HG03097 (cell line): ENCODE results near the gene SYMPK.
"Not testable (repeated sequence)": the region's sequence is repeated elsewhere in the genome, so short reads cannot be mapped to it uniquely, and the experiment has no call there.

Experiments used
- ATAC-seq: cut with Tn5 transposase; IDR thresholded peaks from one replicate; pipeline ENCODE4 v1.9.1; 2021; ENCODE audit not compliant: unreplicated experiment, low FRiP score

SYMPK gene

DNA sequence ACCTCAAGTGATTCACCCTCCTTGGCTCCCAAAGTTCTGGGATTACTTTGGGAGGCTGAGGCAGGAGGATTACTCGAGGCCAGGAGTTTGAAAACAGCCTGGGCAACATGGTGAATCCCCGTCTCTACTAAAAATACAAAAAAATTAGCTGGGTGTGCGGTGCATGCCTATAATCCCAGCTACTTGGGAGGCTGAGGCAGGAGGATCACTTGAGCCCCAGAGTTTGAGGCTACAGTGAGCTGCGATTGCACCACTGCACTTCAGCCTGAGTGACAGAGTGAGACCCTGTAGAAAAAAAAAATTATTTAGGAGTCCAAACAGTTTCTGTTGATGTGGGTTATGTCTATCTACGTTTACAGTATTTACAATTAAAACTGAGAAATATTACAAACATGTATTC lies 7.9 kb upstream of the SYMPK start:
- ATAC-seq: no peak

- not testable (repeated sequence) for ATAC-seq
These were observed 4.3 kb upstream of the SYMPK start for GRCh38 chr19:45867241-45867640.

DNA sequence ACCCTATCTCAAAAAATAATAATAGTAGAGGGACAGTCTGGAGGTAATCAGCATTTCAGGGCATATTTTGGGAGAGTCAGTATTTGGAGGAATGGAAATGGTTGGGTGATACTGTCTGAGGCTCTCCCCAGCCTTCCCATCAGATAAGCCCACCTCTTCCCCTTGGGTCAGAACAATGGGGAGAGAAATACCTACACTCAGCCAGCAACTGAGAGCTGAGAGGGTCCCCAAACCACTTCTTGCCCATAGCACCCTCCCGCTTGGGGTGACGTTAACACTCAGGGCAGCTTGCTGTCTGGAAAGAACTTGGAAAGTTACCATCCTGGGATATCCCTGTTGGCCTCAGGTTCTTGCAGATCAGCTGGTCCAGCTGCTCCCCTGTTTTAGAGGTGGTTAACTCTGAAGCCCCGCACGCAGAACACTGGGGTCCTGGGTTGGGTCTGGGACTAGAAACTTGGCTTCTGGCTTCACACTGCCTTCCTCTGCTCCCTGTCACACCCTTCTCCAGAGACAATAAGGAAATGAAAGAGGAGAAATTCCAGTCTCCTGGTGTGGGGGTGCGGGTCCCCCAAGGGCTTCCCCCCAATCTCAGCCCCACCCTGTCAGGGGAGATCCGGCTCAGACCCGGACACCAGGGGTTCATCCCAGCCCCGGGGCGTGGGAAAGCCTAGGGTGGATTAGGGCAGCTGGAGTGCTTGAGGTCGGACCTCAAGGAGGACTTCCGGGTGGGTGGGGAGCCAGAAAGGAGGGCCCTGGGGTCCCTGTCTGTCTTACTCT lies 3.6 kb upstream of the SYMPK start:
- ATAC-seq: no peak

- ATAC-seq: no peak
These were observed 2.5 kb upstream of the SYMPK start for GRCh38 chr19:45865269-45865948.

GRCh38 chr19:45864629-45865082 lies 1.7 kb upstream of the SYMPK start:
- ATAC-seq: no peak

DNA sequence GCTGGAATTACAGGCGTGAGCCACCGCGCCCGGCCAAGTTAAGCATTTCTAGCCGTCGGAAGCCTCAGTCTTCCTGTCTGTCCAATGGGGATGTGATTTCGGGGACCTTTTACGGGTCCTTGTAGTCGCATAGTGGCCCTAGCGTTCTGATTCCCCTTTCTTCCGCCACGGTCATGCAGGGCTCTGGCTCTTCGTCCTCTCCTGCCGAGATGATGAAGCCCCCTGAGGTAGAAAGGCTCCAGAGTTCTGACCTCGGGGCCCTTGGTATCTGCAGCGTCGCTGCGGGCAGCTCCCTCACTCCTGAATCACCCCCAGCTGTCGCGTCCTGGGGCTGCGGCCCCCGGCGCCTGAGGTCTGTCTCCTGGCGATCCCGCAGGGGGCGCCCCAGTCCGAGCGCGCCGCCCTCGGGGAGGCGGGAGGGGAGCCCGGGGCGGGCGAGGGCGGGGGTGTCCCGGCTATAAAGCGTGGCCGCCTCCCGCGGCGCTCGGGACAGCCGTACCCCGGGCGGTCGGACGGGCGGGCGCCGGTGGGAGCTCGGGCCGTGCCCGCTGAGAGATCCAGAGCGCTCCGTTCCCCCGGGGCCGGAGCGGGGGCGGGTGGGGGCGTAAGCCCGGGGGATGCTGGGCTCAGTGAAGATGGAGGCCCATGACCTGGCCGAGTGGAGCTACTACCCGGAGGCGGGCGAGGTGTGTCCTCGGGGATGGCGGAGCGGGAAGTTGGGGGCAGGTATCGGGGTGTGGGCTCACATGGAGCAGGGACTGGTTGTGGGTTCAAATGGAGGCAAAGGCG lies 1.1 kb upstream of the SYMPK start, which contains the start of gene FOXA3:
Gene FOXA3, plus strand, starts transcription at position 487 of the 789 bp plus-strand sequence. Its CDS starts 131 bp downstream, at position 618.
- ATAC-seq: peak; percentile 32

DNA sequence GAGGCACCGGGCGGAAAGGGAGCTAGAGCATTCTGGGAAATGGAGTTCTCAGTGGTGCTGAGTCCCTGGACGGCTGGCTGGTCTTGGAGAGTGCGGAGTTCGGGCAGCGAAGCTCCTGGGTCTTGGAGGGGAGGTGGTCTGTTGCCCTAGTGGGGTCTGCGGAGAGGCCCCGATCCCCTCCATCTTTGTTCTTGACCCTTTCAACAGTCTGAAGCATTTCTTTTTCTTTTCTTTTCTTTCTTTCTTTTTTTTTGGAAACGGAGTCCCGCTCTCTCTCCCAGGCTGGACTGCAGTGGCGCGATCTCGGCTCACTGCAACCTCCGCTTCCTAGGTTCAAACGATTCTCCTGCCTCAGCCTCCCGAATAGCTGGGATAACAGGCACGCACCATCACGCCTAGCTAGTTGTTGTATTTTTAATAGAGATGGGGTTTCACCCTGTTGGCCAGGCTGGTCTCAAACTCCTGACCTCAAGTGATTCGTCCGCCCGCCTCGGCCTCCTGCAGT lies 440 bp upstream of the SYMPK start:
- no peak for ATAC-seq

DNA sequence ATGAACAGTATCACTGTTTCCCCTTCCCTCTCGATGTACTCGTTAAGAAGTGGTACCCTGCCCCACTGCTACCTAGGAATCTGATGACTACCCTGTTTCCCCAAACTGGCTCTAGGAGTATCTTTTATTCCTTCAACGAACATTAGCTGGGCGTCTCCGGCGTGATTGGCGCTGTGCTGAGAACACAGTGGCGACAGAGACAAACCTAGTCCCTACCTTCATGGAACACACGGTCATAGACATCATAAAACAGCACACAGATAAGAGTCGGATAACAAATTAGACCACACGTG lies 730 bp downstream of the SYMPK start:
- ATAC-seq: no peak

DNA sequence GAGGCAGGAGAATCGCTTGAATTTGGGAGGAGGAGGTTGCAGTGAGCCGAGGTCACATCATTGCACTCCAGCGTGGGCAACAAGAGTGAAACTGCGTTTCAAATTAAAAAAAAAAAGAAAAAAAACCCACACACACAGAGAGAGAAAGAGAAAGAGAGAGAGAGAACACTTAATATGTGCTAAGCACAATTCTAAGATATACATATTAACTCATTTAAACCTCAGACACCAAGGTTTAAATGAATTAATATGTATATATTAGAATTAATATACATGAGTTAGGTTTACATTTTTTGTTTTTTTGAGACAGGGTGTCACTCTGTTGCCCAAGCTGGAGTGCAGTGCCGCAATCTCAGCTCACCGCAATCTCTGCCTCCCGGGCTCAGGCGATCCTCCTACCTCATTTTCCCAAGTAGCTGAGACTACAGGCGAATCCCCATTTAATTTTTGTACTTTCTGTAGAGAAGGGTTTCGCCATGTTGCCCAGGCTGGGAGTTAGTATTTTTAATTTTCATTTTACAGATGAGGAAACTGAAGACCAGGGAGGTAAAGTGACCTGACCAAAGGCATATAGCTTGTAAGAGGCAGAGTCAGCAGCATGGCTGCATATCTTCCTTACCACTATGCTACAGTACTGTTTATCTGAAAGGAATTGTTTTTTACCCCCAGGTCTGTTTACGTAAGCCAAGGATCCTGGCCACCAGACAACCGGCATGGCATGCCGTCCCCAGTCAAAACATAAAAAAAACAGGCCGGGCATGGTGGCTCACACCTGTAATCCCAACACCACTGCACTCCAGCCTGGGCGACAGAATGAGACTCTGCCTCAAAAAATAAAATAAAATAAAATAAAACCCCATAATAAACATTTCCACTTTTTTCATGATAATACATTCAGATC lies 2.3 kb downstream of the SYMPK start:
- no peak for ATAC-seq

DNA sequence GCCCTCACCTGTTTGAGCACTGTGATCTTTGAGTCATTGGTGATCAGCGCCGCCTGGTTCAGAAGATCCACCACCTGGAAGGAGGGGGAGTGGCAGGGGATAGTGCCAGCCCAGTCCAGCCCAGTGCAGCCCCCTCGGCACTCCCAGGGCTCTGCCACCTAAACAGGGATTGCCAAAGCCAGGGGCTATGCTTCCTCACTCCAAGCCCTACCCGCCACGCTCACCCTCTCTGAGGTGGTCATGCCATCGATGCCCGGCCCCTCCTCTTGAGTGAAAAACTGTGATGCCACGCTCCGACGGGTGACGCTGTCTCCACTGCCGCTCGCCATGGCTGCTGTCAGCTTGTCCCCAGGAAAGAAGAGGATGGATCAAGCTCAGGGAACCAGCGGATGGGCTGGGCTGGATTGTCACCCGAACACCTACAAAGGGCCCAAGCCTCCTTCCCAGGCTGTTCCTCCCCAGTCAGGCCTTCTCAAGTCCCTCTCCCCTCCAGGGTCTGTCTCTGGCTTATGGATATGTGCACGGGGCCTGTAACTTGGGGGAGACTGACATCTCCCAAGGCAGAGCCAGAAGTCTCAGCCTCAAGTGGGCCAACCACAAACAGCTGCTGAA lies 8.7 kb downstream of the SYMPK start:
- no peak for ATAC-seq

DNA sequence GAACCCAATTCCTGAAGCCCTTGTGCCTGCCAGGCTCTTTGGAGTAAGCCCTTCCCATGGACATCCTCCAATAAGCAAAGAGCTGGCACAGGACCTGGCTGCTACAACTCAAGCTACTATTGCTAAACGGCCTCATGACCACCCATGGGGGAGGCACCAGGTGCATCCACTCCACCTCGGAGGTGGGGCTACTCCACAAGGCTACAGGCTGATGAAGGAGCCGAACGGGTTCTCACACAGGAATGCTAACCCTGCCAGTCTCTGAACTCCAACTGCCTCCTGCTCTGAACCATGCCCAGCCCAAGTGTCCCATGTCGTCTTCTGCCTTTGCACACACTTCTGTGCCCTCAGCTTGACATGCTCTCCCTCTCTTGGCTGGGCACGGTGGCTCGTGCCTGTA lies 10.0 kb downstream of the SYMPK start:
- no peak for ATAC-seq

DNA sequence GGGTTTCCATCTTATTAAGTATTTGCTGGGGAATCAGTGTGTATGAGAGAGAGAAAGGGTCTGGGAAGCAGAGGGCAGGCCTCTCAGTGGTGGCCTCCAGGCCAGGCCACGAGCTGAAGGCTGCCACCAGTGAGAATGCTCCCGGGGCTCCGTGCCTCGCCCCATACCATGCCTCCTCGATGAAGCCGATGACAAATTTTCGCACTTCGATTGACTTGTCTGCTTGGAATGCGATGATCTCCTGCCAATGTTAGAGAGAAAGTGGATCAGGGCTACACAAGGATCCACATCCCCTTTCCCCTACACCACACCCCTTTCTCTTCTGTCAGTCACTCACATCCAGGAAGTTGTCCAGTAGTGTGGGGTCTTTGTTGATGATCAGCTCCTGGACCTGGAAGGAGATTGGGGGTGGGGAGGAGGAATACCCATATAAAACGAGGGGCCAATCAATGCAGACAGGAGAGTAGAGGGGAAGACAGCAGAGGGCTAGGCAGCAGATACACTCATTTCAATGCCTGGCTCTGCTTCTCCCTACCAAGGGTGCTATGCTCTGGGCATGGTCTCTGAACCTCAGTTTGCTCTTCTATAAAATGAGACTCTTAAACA lies 10.7 kb downstream of the SYMPK start:
- no peak for ATAC-seq

DNA sequence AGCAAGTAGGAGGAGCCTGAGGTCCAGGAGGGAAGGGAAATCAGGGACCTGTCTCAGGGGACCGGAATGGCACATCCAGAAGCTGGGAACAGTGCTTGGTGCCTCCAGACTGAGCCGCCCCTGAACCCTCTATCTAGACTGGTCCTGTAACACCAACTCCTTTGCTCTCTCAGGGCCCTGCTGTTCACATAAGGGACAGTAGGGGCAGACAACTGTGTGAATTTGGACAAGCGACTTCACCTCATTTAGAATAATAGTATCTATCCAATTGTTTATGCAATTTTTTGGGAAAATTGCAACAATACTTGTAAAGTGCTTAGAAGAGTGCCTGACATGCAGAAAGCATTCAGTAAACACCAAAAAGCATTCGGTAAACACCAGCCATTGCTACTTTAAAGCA lies 14.0 kb downstream of the SYMPK start:
- no peak for ATAC-seq

DNA sequence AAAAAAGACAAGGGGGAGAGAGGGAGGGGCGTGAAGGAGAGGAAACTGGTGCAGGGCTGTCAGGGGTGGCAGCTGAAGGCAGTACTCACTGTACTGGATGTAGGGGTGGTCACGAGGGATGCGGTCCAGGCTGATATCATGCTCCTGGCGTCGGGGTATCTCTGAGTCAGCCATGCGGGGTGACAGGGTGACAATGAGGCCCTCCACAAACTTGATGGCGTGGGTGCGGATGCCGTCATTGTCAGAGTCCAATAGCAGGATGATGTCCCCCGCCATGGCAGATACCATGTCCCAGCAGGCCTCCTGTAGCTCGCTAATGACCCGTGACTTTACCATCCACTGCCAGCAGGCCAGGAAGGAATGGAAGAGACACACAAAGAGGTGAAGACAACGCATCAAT lies 15.3 kb downstream of the SYMPK start:
- no peak for ATAC-seq

DNA sequence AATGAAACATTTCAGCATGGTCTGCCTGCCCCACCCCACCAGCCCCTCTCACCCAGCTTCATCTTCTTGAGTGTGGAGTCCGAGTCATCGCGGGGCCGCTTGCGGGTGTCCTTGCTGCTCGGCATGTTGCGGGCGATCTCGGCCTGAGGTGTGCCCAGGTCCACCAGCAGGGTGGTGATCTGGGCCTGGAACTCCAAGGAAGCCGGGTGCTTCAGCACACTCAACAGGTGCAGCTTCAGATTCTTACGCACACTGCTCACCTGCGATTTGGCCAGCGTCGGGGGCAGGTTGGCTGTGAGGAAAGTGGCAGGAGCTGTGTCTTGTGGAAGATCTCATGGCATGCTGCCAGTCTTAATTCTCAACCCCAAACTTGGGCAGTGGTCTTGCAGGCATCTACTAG lies 20.7 kb downstream of the SYMPK start:
- no peak for ATAC-seq

DNA sequence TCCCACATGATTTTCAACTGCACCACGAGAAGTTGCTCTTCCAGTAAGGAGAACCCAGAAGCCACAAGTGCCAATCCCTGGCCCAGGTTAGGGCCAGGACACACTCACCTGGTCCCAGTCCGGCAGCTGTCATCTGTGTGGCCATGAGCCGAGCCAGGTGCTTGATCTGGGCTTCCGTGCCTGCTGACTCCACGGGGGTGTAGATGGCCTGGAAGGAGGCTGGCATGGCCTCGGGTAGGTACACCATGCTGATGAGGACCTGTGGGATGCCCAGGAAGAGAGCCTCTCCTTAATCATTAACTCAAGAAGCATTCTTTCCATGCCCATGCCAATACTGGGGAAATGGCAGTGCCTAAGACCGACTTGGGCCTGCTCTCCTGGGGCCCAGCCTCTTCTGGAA lies 28.0 kb downstream of the SYMPK start:
- ATAC-seq: no peak

GRCh38 chr19:45828945-45829344 lies 34.0 kb downstream of the SYMPK start:
- ATAC-seq: no peak

DNA sequence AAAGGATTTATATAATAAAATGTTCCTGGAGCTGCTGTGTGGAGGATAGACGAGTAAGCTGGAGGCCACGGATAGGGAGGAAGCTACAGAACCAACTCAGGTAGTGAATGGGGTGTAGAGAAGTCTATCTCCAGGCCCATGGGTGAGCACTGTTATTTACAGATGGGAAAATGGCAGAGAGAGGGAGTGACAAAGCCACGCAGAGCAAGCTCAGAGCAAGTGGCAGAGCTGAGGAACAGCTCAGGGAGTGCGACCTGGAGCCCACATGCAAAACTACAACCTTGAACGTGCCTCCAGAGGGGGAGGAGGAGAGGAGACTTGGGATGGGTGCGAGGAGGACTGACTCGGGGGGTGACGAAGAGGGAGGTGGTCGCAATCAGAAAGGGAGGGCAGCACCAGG lies 34.4 kb downstream of the SYMPK start:
- ATAC-seq: no peak

GRCh38 chr19:45827459-45828093 lies 35.4 kb downstream of the SYMPK start:
- ATAC-seq: no peak
